ENCODE results near the gene ADAMTS12. TPM values are rescaled to one million over a fixed set of nuclear protein-coding genes. Genes with fewer than 3 reads are reported as not detected.

The ADAMTS12 gene
- total and polyA plus RNA-seq, 5 donors = 0.54 to 1.4 (median 1.0) TPM

DNA sequence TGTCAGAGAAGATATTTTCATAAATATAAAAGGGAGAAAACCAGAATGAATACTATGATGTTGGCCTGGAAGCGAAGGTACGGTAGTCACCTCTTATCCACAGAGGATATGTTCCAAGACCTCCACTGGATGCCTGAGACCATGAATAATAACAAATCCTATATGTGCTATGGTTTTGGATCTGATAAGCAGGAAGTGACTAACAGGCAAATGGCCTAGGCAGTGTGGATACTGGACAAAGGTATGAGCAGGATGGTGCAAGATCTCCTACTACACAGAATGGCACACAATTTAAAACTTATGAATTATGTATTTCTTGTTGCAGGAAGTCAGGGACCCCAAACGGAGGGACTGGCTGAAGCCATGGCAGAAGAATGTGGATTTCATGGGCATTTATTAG, 48.2 kb downstream of the ADAMTS12 start:
- peaks cover 4% of the 10 kb centered on the region for H3K9me3 ChIP-seq (ENCODE audit: control insufficient read depth, low read length)
- WGBS = 83% methylated on average over 3 of the region's 3 CpGs
- no peak for ATAC-seq
- H3K4me1 ChIP-seq (ENCODE audit: control insufficient read depth, insufficient read depth, low read length) = peaks cover 3% of the 10 kb centered on the region
- no peaks in the 10 kb centered on the region for H3K27me3 ChIP-seq (ENCODE audit: control insufficient read depth, insufficient read depth)
- no peak overlapping the region for H3K4me3 ChIP-seq (ENCODE audit: low read length)
- intact Hi-C loops (cut with DNase I) = no loop called here
- no peak overlapping the region for H3K27ac ChIP-seq (ENCODE audit: low read length)
- no peak for DNase-seq

DNA sequence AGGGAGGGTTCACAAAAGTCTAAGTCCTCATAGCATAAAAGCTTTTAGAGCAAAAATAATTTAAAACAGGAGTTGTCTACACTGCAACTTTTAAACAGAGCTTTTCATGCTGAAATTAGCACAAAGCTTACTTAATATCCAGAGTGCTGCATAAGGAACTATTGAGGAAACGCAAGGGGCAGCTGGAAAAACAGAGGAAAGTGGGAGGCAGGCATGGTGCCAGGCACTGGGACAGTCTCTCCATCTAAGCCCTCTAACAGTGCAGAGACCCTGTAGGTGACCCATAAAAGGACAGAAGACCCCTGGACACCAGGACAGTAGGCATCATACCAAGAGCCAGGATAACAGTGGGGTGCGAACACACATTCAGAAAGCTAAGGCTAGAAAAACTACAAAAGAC, 49.3 kb downstream of the ADAMTS12 start:
- intact Hi-C loops (cut with DNase I) = no loop called here
- DNase-seq (no peak), ATAC-seq (no peak)
- WGBS = 85% methylated on average over 2 of the region's 2 CpGs
- Histone ChIP-seq H3K4me3 (ENCODE audit: low read length) (no peak overlapping the region), H3K9me3 (ENCODE audit: control insufficient read depth, low read length) (peaks cover 4% of the 10 kb centered on the region), H3K27ac (ENCODE audit: low read length) (no peak overlapping the region), H3K27me3 (ENCODE audit: control insufficient read depth, insufficient read depth) (no peaks in the 10 kb centered on the region), H3K4me1 (ENCODE audit: control insufficient read depth, insufficient read depth, low read length) (peaks cover 3% of the 10 kb centered on the region)

DNA sequence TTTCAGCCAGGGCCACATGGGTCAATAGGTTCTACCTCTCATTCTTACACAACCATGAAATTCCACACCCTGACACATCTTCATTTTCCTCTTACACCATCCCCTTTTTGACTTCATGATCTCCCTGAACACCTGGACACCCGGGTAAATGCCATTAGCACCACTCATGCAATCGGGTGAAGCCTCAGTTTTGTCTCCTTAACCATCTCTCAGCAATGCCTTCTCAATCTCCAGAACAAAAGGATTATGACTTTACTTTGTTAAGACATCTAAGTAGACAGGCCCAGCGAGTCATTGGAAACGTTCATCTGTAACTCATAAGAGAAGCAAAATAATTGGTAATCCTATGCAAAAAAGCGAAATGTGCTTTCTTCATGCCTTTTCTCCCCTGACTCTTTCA, 49.9 kb downstream of the ADAMTS12 start:
- ATAC-seq = no peak
- Histone ChIP-seq H3K27me3 (ENCODE audit: control insufficient read depth, insufficient read depth) (no peaks in the 10 kb centered on the region), H3K27ac (ENCODE audit: low read length) (no peak overlapping the region), H3K4me1 (ENCODE audit: control insufficient read depth, insufficient read depth, low read length) (peaks cover 3% of the 10 kb centered on the region), H3K9me3 (ENCODE audit: control insufficient read depth, low read length) (peaks cover 4% of the 10 kb centered on the region), H3K4me3 (ENCODE audit: low read length) (no peak overlapping the region)
- intact Hi-C loops (cut with DNase I) = no loop called here
- DNase-seq = no peak
- 89% methylated on average over 5 of the region's 5 CpGs for WGBS

DNA sequence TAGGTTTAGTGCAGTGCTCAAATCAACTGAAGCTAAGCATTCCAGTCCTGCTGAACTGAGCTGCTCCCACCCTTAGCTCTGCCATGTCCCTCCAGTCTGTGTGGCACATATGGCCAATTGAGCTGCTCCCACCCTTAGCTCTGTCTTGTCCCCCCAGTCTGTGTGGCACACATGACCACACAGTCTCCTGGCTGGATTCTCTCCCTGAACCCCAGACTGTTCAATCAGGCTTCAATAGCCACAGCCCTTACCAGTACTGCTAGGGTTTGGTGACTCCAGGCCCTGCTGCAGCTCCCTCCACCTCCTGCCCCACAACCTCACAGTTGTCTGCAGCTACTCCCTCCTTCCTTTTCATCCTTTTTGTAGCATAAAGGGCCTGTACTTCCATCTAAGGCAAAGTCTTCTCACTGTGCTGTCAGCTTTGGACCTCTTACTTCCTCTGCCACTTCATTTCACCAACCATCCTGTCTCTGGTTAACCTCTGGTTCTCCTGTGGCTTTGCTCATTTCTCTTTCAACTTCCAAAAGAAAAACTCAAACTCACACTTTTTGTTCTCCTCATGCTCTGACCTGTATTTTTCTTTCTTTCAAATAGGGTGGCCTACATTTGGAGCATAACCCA, 50.8 kb downstream of the ADAMTS12 start:
- H3K4me1 ChIP-seq (ENCODE audit: control insufficient read depth, insufficient read depth, low read length) = peaks cover 3% of the 10 kb centered on the region
- DNase-seq (no peak), ATAC-seq (no peak)
- H3K27me3 ChIP-seq (ENCODE audit: control insufficient read depth, insufficient read depth) = no peaks in the 10 kb centered on the region
- intact Hi-C loops (cut with DNase I) = no loop called here
- H3K27ac ChIP-seq (ENCODE audit: low read length) = no peak overlapping the region
- H3K4me3 ChIP-seq (ENCODE audit: low read length) = no peak overlapping the region
- H3K9me3 ChIP-seq (ENCODE audit: control insufficient read depth, low read length) = peaks cover 4% of the 10 kb centered on the region

DNA sequence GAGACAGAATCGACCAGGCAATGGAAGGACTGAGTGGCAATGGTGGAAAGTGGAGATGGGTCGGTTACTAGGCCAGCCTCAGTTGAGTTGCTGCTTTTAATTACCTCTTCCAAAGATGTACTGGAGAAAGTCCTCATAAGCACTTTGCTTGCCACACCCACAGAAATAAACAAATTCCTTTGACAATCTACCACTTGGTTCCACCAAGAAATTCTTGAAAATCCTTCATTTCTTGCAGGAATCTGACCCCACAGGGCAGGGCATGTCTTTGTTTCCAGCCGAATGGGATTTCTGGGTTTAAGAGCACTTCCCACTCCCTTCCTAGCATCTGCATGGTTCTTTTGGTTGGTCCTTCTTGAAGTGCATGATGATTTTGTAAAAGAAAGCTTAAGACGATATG, 54.5 kb downstream of the ADAMTS12 start:
- 88% methylated on average over 4 of the region's 4 CpGs for WGBS

DNA sequence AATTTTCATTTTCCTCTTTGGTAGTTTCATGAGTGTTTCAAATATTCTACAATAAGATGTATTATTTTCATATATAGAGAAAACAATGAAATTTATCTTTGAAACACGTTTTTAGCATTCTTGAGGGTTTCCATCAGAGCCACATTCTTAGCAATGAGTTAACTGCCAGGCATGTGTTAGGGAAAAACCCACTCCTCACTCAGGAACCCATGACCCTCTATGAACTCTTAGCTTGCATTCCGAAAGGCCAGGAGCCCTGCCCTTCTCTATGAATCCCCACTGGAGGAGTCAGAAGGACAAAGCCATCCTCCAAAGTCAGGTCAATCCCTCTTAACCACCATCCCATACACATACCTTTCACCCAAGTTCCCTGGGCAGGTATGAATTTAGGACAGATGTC, 57.5 kb downstream of the ADAMTS12 start:
- no peak for ATAC-seq
- no peaks in the 10 kb centered on the region for H3K27me3 ChIP-seq (ENCODE audit: control insufficient read depth, insufficient read depth)
- intact Hi-C loops (cut with DNase I) = no loop called here
- no peaks in the 10 kb centered on the region for H3K4me1 ChIP-seq (ENCODE audit: control insufficient read depth, insufficient read depth, low read length)
- no peak overlapping the region for H3K4me3 ChIP-seq (ENCODE audit: low read length)
- no peak overlapping the region for H3K27ac ChIP-seq (ENCODE audit: low read length)
- DNase-seq = no peak
- no peaks in the 10 kb centered on the region for H3K9me3 ChIP-seq (ENCODE audit: control insufficient read depth, low read length)
- 62% methylated on average over 2 of the region's 2 CpGs for WGBS

More for the DNA sequence above, 54.5 kb downstream of the ADAMTS12 start:
- Histone ChIP-seq H3K9me3 (ENCODE audit: control insufficient read depth, low read length) (peaks cover 4% of the 10 kb centered on the region), H3K4me1 (ENCODE audit: control insufficient read depth, insufficient read depth, low read length) (peaks cover 3% of the 10 kb centered on the region), H3K27ac (ENCODE audit: low read length) (no peak overlapping the region), H3K4me3 (ENCODE audit: low read length) (no peak overlapping the region), H3K27me3 (ENCODE audit: control insufficient read depth, insufficient read depth) (no peaks in the 10 kb centered on the region)
- intact Hi-C loops (cut with DNase I) = no loop called here
- ATAC-seq (no peak), DNase-seq (no peak)

DNA sequence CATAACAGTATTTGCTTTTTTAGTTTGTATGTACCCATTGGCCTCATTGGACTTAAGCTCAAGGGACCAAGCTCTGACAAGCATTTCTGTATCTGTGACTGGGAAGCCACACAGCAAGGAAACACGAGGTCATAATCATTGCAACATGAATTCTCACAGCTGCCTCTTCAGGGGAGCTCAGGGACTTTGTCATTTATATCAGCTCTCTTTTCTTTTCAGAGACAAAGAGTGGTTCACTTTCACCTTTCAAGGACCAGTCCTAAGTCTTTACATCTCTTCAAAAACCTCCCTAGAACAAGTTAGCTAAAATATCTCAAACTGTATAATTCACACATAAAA, 58.6 kb downstream of the ADAMTS12 start:
- WGBS = 36% methylated on average over 1 of the region's 1 CpG
- ATAC-seq = no peak

DNA sequence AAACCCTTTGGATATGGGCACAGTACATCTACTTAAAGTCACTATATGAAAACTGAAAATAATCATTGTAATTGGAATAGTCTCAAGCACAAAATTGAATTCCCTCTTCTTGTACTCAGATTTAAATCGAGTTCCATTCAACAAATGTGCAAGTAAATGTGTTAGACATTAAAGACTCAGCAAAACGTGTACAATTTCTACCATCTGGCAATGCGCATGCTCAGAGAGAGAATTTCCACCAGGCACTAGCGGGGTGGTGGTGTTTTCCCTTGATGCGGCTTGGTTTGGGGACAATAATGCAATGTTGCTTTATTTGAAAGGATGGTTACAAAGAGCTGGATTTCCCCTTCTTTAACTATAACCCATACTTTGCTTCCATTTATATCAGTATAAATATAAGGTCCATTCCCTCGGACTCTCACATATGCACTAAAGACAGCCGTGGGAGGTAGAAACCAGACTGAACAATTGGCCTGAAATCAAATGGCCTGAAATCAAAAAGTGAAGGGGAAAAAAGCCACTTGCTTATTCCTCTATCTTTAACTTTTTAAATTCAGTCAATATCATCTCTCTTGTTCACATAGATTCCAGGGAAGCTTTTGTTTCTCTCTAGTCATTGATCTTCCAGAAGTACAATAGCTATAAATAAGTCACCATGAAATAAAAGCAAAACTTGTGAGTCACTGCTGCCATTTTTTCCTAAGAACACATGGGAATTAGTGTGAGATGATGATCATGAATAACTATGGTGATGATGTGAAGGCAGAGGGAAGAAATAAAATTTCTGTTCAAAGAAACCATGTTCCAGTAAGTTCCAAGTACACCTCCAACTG, 59.2 kb downstream of the ADAMTS12 start:
- no peak for DNase-seq
- Histone ChIP-seq H3K4me1 (ENCODE audit: control insufficient read depth, insufficient read depth, low read length) (no peaks in the 10 kb centered on the region), H3K27ac (ENCODE audit: low read length) (no peak overlapping the region), H3K4me3 (ENCODE audit: low read length) (no peak overlapping the region), H3K27me3 (ENCODE audit: control insufficient read depth, insufficient read depth) (no peaks in the 10 kb centered on the region), H3K9me3 (ENCODE audit: control insufficient read depth, low read length) (no peaks in the 10 kb centered on the region)
- 70% methylated on average over 7 of the region's 7 CpGs for WGBS
- intact Hi-C loops (cut with DNase I) = no loop called here
- ATAC-seq = no peak

More for the DNA sequence above, 58.6 kb downstream of the ADAMTS12 start:
- Histone ChIP-seq H3K4me1 (ENCODE audit: control insufficient read depth, insufficient read depth, low read length) (no peaks in the 10 kb centered on the region), H3K4me3 (ENCODE audit: low read length) (no peak overlapping the region), H3K27me3 (ENCODE audit: control insufficient read depth, insufficient read depth) (no peaks in the 10 kb centered on the region), H3K27ac (ENCODE audit: low read length) (no peak overlapping the region), H3K9me3 (ENCODE audit: control insufficient read depth, low read length) (no peaks in the 10 kb centered on the region)
- no peak for DNase-seq
- intact Hi-C loops (cut with DNase I) = no loop called here

DNA sequence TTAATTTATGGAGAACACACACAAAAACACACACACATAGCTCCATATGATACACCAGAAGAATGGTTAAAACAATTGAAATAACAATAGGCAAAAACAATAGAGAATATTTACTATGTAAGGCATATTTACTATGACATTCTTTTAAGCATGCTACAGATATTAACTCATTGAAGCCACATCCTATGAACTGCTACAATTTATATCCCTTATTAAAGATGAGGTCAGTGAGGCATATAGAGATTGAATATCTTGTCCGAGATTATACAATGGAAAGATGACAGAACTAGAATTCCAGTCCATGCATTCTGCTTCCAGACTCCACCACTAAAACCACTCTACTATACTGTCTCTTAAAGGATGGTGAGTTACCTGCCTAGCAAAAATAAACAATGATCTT, 60.7 kb downstream of the ADAMTS12 start:
- intact Hi-C loops (cut with DNase I) = no loop called here
- Histone ChIP-seq H3K4me3 (ENCODE audit: low read length) (no peak overlapping the region), H3K27ac (ENCODE audit: low read length) (no peak overlapping the region), H3K27me3 (ENCODE audit: control insufficient read depth, insufficient read depth) (no peaks in the 10 kb centered on the region), H3K9me3 (ENCODE audit: control insufficient read depth, low read length) (no peaks in the 10 kb centered on the region), H3K4me1 (ENCODE audit: control insufficient read depth, insufficient read depth, low read length) (no peaks in the 10 kb centered on the region)
- ATAC-seq = no peak
- 95% methylated on average over 1 of the region's 1 CpG for WGBS
- DNase-seq = no peak

DNA sequence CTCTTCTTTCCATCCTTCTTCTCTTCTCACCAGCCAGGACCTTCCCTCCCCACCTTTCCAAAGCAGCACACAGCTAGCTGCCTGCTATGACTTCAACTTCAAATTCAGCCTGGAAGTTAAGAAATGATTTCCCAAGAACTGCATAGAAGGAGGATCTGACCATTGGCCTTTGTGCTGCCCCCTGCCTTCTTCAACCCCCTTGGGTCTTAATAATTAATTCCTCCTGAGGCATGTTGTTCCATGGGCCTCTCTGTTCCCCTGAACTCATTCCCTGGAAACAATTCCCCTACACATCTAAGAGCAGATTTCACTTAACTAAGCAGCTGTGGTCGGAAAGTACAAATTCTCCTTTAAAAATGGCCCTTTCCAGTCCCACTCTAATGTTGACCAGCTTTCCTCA, 62.4 kb downstream of the ADAMTS12 start:
- no peak for ATAC-seq
- Histone ChIP-seq H3K4me3 (ENCODE audit: low read length) (no peak overlapping the region), H3K9me3 (ENCODE audit: control insufficient read depth, low read length) (no peaks in the 10 kb centered on the region), H3K4me1 (ENCODE audit: control insufficient read depth, insufficient read depth, low read length) (peaks cover 2% of the 10 kb centered on the region), H3K27ac (ENCODE audit: low read length) (no peak overlapping the region), H3K27me3 (ENCODE audit: control insufficient read depth, insufficient read depth) (no peaks in the 10 kb centered on the region)
- DNase-seq = no peak
- intact Hi-C loops (cut with DNase I) = no loop called here
- 75% methylated on average over 1 of the region's 1 CpG for WGBS

DNA sequence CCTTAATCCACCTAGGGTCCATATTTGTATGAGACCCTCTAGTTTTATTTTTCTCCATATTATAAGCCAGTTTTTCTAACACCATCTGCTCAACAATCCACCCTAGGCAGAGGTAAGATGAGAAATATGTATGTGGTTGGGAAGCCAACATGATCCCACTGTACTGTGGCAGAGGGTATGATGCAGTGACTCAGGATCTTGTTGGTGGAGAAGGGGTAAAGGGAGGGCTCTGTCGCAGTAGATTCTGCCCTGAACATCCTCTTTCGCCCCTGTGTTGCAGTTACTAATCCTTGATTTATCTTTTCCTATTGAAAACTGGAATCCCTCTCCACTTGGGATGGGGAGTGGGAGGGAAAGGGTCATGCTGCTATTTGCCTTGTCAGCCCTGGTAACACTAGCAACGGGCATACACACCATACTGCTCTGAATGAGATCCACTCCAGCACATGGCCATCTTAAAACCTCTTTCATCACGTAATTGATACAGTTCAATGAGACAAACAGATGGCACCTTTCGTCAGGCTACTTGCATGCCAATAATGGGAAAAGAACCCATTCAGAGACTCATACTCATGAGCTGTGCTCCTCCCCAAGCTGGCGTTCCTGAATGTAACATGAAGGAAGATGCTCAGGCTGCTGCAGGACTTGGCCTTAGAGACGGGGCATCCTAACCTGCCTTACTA, 63.0 kb downstream of the ADAMTS12 start:
- intact Hi-C loops (cut with DNase I) = no loop called here
- Histone ChIP-seq H3K4me3 (ENCODE audit: low read length) (no peak overlapping the region), H3K27me3 (ENCODE audit: control insufficient read depth, insufficient read depth) (no peaks in the 10 kb centered on the region), H3K4me1 (ENCODE audit: control insufficient read depth, insufficient read depth, low read length) (peaks cover 2% of the 10 kb centered on the region), H3K9me3 (ENCODE audit: control insufficient read depth, low read length) (no peaks in the 10 kb centered on the region), H3K27ac (ENCODE audit: low read length) (no peak overlapping the region)
- ATAC-seq = no peak
- DNase-seq = no peak
- 84% methylated on average over 7 of the region's 7 CpGs for WGBS

Measured in right cardiac atrium (tissue), 5 donors.